GM19395 (cell line): ENCODE measurements around the gene RBFOX2.

Experiments
- ATAC-seq: cut with Tn5 transposase; IDR thresholded peaks from one replicate; pipeline ENCODE4 v1.9.1; 2021; ENCODE audit warnings: mild to moderate bottlenecking, moderate library complexity; ENCODE audit not compliant: unreplicated experiment

The RBFOX2 gene

DNA sequence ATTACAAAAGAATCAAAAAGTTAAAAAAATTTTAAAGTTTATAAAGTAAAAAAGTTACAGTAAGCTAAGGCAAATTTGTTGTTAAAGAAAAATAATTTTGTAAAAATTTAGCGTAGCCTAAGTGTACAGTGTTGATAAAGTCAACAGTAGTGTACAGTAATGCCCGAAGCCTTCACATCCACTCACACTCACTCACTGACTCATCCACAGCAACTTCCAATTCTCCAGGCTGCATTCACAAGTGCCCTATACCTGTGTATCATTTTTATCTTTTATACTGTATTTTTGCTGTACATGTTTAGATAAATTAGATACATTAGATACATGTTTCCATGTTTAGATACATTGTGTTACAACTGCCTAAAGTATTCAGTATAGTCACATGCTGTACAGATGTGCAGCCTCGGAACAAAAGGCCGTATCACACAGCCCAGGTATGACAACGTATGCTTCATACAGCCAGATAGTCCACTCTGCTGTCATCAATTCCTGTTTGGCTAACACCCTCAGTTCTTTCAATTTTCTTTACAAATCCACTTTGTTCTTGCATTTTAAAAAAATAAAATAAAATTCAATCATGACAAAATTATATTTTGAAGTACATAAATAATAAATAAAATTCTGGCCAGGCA is 80.7 kb downstream of the RBFOX2 start:
- ATAC-seq: no peak

DNA sequence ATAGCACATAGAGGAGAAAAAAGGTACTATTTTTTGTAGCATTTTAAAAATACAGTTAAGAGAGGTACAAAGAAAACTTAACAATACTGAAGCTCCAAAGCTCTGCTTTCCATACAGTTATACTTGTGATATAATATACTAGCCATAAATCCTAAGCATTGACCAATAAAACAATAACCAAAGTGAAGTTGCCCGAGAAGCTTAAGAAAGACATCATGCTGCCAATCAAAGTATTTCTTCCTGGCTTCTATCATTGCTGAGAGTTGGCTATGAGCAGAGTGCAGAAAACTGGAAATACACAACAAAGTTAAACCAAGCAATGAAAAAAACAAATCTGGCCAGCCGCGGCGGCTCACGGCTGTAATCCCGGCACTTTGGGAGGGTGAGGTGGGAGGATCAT is 84.2 kb downstream of the RBFOX2 start:
- no peak for ATAC-seq

DNA sequence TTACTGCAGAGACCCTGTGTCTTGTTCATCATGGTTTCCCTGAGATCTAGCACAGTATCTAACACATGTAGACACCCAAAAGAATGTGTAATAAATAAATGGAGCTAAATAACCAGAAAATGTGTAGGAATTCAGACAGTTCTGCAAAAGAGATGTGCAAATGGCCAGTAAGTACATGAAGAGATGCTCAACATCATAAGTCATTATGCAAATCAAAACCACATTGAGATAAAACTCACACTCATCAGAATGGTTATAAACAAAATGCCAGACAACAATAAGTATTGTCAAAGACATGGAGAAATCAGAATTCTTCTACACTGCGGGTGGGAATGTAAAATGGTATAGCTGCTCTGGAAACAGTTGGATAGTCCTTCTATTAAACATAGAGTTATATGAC is 88.5 kb downstream of the RBFOX2 start:
- no peak for ATAC-seq

GRCh38 chr22:35938226-35938625 is 90.4 kb downstream of the RBFOX2 start:
- no peak for ATAC-seq

DNA sequence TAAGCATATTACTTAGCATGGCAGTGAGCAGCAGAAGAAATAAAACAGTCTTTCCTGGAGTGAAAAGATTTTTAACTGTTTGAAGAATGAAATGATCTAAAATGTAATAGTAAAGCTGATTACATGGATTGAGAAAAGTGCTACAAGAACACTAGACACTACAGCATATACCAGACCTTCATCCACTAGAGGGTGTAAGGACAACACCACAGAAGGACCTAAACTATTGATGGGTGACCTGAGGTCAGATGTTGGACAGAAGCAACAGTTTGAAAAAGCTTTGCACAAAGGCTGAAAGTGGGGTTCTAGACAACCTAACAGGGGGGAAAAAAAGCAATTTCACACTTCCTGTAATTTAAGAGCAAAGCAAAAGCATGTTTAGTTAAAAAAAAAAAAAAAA is 97.7 kb downstream of the RBFOX2 start:
- no peak for ATAC-seq

GRCh38 chr22:35928285-35928798 is 100.3 kb downstream of the RBFOX2 start:
- ATAC-seq: no peak

DNA sequence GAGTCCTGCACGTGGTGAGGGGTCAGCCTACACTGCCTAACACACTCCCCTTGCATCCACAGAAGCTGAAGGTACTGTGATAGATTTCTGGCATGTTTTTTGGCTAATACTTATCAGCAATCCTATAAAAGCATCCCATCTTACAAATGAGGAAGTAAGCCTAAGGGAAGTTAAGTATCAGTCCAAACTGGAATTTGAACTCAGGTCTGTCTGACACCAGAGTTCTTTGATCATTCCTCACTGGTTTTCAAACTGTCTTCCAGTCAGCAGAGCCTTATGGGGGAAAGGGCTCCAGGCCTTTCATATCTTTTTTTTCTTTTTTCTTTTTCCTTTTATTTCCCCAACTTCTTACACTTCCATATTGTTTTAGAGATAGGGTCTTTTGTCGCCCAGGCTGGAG is 105.6 kb downstream of the RBFOX2 start:
- ATAC-seq: no peak

GRCh38 chr22:35921777-35922176 is 106.8 kb downstream of the RBFOX2 start:
- no peak for ATAC-seq

DNA sequence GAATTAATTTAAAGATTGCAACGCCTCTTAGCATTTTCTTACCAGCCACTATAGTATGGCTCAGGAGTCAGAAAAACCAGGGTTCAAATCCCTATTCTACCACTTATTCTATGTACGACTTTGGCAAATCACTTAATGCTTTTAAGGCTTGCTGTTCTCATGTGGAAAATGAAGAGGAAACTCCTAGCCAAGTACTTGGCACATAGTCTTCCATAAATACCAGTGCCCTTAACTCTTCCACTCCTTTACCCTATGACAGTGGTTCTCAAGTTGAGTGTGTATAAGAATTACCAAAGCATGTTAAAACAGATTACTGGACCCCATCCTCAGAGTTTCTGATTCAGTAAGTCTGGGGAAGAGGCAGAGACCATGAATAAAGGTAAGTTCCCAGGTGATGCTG is 107.6 kb downstream of the RBFOX2 start:
- no peak for ATAC-seq

GRCh38 chr22:35919002-35919542 is 109.6 kb downstream of the RBFOX2 start:
- ATAC-seq: no peak

GRCh38 chr22:35918456-35918855 is 110.2 kb downstream of the RBFOX2 start:
- ATAC-seq: no peak

DNA sequence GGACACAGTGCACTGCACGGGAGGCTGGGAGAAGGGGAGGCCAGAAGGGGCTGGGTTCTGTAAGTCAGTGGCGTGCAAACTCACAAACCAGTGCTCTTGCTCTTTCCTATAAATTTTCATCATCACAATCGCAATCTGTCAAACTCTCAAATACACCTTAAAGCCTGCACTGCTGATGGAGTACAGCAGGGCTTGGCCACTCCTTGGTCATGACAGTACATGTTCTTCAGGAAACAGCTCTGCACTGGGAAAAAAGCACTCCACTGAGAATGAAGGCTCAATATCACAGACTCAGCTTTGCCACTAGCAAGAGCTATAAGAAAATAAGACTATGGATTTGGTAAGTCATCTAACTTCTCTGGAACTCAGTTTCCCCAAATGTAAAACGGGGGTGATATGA is 111.0 kb downstream of the RBFOX2 start:
- ATAC-seq: no peak

DNA sequence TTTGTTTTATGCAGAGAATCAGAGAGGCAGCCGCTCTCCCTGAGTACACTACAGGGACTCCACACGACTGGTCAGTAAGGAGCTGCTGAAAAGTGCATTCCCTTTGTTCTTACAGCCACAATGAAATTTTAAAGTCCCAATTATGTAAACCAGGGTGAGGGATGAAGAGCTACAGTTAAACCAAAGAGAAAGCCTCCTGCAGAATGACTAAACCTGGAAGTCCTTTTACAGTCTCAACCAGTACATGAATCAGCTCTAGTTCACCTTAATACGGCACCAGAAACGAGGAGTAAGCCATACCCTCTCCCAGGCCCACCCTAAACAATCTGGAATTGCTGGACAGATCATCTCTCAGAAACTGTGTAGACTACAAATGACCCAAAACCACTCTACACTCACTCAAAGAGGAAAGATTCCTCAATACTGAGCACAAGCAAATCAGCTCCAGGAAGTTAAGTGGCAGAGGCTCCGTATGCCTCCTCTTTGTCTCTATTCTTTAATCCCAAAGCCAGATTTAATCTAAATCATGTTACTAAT is 113.1 kb downstream of the RBFOX2 start:
- no peak for ATAC-seq

DNA sequence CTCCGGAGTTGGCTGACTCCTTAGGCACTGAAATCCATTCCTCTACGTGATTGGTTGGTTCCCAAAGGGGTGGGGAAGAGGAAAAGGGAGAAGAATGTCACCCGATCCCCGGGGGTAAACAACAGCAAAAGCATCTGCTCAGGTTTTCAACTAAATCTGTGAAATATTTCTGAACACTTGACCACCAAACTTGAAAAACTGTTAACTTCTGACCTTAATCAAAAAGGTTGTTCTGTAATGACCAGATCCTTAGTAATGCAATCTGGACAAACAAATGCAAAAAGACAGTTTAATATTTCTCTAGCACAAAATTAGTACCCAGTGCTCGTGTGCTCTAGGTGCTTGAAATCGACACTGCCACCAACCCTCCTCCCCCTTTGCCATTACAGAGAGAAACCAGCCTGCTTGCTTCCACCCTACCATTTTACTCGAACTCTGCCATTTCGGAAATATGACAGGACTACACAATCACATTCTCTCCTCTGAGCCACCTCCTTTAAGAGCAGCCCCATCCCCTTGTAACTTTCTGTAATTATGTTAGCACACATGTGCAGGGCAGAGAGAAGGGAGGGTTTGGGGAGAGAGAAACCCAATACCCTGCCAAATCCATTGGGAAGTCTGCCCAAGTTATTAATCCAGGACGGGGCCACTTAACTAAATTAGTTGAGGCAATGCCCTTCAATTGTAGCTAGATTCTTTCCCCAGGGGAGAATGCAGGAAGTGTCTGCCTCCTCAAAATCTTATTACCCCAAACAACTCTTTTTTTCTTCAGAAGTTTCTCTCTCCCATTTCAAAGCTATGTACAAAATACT is 113.8 kb downstream of the RBFOX2 start:
- ATAC-seq: no peak

DNA sequence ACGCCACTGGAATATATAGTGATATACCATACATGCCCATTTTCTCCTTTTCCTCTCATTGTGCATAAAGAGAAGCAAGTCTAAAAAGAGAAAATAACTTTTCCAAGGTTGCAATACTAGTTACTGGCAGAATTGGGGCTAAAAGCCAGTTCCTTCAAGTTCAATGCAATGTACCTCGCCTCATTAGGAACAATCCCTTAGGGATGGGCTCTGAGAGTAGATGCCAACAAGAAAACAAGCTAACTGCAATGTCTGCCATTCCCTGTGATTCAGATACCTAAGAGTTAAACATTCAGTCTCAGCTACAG is 114.3 kb downstream of the RBFOX2 start:
- ATAC-seq: no peak

GRCh38 chr22:35913925-35914324 is 114.7 kb downstream of the RBFOX2 start:
- ATAC-seq: no peak

DNA sequence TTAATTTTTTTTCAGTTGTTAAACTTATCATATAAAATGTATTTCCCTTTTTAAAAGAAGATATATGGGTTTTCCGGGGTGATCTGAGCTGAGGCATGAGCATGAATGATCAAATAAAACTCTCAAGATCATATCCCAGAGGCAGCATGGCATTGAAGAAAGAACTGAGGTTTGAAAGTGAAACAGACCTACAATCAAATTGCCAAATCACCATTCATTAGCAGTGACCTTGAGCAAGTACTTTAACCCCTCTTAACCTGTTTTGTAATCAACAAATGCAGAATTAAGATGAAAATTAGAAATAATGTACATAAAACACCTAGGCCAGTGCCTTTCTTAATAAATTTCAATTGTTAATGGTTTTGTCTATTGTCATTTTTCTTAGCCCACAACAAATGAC is 116.0 kb downstream of the RBFOX2 start:
- no peak for ATAC-seq

DNA sequence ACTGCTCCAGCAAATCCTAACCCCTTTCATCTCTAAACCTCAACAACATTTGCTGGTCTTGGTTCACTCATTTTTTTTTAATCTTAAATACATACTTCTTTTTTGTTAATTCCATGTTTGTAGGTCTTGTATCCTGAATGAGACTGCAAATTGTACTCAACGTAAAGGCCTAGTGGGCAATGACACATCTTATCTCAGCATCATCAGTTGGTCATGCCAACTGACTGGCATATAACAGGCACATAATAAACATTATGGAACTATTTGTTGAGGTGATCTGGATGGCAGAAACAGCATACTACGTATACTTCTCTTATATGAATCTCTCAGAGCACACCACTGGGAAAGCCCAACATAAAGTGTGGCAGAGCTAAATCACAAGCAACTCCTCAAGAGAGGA is 116.7 kb downstream of the RBFOX2 start:
- no peak for ATAC-seq

- no peak for ATAC-seq
Observed at GRCh38 chr22:35910926-35911325, 117.7 kb downstream of the RBFOX2 start.

DNA sequence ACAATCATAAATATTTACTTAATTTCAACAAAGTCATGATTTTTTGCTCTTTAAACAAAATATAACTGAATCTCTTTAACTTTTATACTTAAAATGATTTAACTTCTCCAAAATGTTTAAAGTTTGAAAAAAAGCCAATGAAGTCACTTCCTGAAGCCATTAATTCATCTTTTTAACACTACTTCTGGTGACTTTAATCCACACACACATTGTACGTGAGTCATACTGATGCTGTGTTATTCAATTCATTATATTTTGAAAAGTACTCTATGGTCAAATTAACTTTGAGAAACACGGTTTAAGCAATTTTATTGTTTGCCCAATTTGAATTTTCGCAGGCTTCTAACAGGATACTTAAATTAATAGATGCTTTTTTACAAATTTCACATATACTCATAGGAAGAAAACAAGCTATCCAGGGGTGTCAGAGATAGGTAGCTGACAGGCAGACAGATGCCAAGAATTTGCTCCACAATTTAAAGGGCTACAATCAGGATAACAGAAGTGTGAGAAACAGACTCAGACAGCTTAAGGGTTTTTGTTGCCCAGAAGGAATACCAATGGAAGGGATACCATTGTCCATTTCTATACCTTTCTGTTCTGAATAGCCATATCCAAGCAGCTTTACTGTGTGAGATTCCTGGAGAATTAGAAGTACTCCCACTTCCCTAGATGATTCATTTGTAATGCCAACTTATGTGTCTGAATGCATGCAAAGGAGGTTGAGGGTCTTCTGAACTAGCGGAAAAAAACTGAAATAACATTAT is 118.4 kb downstream of the RBFOX2 start:
- no peak for ATAC-seq

- no peak for ATAC-seq
Observed at GRCh38 chr22:35905894-35906293, 122.7 kb downstream of the RBFOX2 start.
